GM21619 (cell line): ENCODE measurements around the gene NOS1AP.
"Not testable (repeated sequence)": the region's sequence is repeated elsewhere in the genome, so short reads cannot be mapped to it uniquely, and the experiment has no call there.

Experiments
- ATAC-seq: cut with Tn5 transposase; IDR thresholded peaks from one replicate; pipeline ENCODE4 v1.9.1; 2021; ENCODE audit not compliant: unreplicated experiment

NOS1AP gene

GRCh38 chr1:162165528-162165927 is 96.0 kb downstream of the NOS1AP start:
- no peak for ATAC-seq

- ATAC-seq, result no peak
These were observed 97.6 kb downstream of the NOS1AP start for GRCh38 chr1:162166917-162167615.

- no peak for ATAC-seq
These were observed 98.8 kb downstream of the NOS1AP start for GRCh38 chr1:162168261-162168660.

- ATAC-seq, result no peak
These were observed 99.7 kb downstream of the NOS1AP start for GRCh38 chr1:162169031-162169790.

GRCh38 chr1:162171111-162171510 is 101.6 kb downstream of the NOS1AP start:
- ATAC-seq, result no peak

- no peak for ATAC-seq
These were observed 103.0 kb downstream of the NOS1AP start for GRCh38 chr1:162172311-162173102.

GRCh38 chr1:162173607-162174006 is 104.1 kb downstream of the NOS1AP start:
- ATAC-seq, result not testable (repeated sequence)

GRCh38 chr1:162174027-162174426 is 104.5 kb downstream of the NOS1AP start:
- ATAC-seq, result not testable (repeated sequence)

GRCh38 chr1:162175379-162176081 is 106.0 kb downstream of the NOS1AP start:
- ATAC-seq, result no peak

GRCh38 chr1:162177126-162177525 is 107.6 kb downstream of the NOS1AP start:
- ATAC-seq, result no peak

- ATAC-seq, result no peak
These were observed 108.9 kb downstream of the NOS1AP start for GRCh38 chr1:162178432-162178831.

GRCh38 chr1:162179121-162179520 is 109.6 kb downstream of the NOS1AP start:
- no peak for ATAC-seq

- ATAC-seq, result no peak
These were observed 111.3 kb downstream of the NOS1AP start for GRCh38 chr1:162180813-162181212.

- ATAC-seq, result no peak
These were observed 112.6 kb downstream of the NOS1AP start for GRCh38 chr1:162182090-162182489.

GRCh38 chr1:162185314-162186025 is 116.0 kb downstream of the NOS1AP start:
- no peak for ATAC-seq

- ATAC-seq, result no peak
These were observed 116.5 kb downstream of the NOS1AP start for GRCh38 chr1:162186026-162186374.

- ATAC-seq, result no peak
These were observed 116.9 kb downstream of the NOS1AP start for GRCh38 chr1:162186406-162186805.

GRCh38 chr1:162187687-162188276 is 118.3 kb downstream of the NOS1AP start:
- ATAC-seq, result no peak

GRCh38 chr1:162189345-162189744 is 119.9 kb downstream of the NOS1AP start:
- no peak for ATAC-seq
